ENCODE results near the gene OSBPL2. TPM values are rescaled to one million over a fixed set of nuclear protein-coding genes. Genes with fewer than 3 reads are reported as not detected.

Gene OSBPL2
- total and polyA plus RNA-seq, 9 of the 15 experiments (the other 6 are each of a cell fraction or from before 2014, with no cell fraction given), result 2.5 to 25.6 (median 14.1) TPM

- Histone ChIP-seq H3K27ac (ENCODE audit: extremely low read depth, low read depth, low read length) (no peak overlapping the region), H3K9ac (ENCODE audit: insufficient read depth in 1 of 2, low read depth in 2 of 2, low read length in 2 of 2) (no peak overlapping the region), H3K4me2 (ENCODE audit: insufficient read depth, low read length) (no peak overlapping the region), H3K27me3 (ENCODE audit: control insufficient read depth in 2 of 2, insufficient read depth in 2 of 2, low read length in 2 of 2) (no peaks in the 10 kb centered on the region), H3K9me1 (ENCODE audit: control insufficient read depth, insufficient read depth, low read length) (peaks cover 2% of the 10 kb centered on the region), H3K9me3 (replicated peaks; ENCODE audit: control insufficient read depth, insufficient read depth, low read depth, low read length) (no peaks in the 10 kb centered on the region), H3K4me1 (replicated peaks in 1 of 2; ENCODE audit: control insufficient read depth in 2 of 2, insufficient read depth in 2 of 2, low read length in 2 of 2) (peaks cover 0 to 45% of the 10 kb centered on the region in 2 experiments; a peak in 2 of 5 replicates), H3K4me3 (no peak overlapping the region), H3K79me2 (ENCODE audit: control insufficient read depth, insufficient read depth, low read length) (no peaks in the 10 kb centered on the region), H4K20me1 (replicated peaks; ENCODE audit: control insufficient read depth, insufficient read depth, low read length) (no peaks in the 10 kb centered on the region), H3K36me3 (ENCODE audit: control insufficient read depth, insufficient read depth, low read length) (peaks cover 90% of the 10 kb centered on the region; the same call in 2 of the 3 replicates), H2AFZ (ENCODE audit: low read depth, low read length) (no peak overlapping the region)
- TF ChIP-seq RBM22 (IDR thresholded peaks at IDR 0.05; ENCODE audit: low read depth, low read length, poor library complexity, severe bottlenecking) (peak; percentile 13), CHCHD3 (CRISPR knock-in tag; IDR thresholded peaks at IDR 0.05) (no peak)
- ChIA-PET POLR2A (interaction anchor here (0.6 to 3.1 kb wide), 2 partner anchors 10 to 97 kb away, joined by 3 to 19 read pairs; no protein-coding TSS in a partner anchor), CTCF (ENCODE audit: low intra/inter-chr PET ratio) (no interaction called here)
- FAIRE-seq (no peak), ATAC-seq (no peak), DNase-seq (ENCODE audit: extremely low read depth in 1 of 4, low spot score in 3 of 4) (no peak)
- WGBS (ENCODE audit: insufficient coverage, low coverage, missing lambda C conversion rate), result 94% methylated on average over 6 of the region's 12 CpGs
- intact Hi-C loops (cut with micrococcal nuclease), result no loop called here
- in situ Hi-C loops (cut with MboI), result no loop called here
- no TSS peak for BruUV-seq (replicated peaks)
Measured at GRCh38 chr20:62315773-62316172, 77.5 kb downstream of the OSBPL2 start.

- H3K36me3 ChIP-seq (ENCODE audit: control insufficient read depth, insufficient read depth, low read length), result peaks cover 84% of the 10 kb centered on the region; the same call in 2 of the 3 replicates
- BruUV-seq (replicated peaks), result no TSS peak
- H3K27me3 ChIP-seq (ENCODE audit: control insufficient read depth in 2 of 2, insufficient read depth in 2 of 2, low read length in 2 of 2), result no peaks in the 10 kb centered on the region
- H3K27ac ChIP-seq (ENCODE audit: extremely low read depth, low read depth, low read length), result no peak overlapping the region
- no peaks in the 10 kb centered on the region for H3K79me2 ChIP-seq (ENCODE audit: control insufficient read depth, insufficient read depth, low read length)
- no peak overlapping the region for H3K9ac ChIP-seq (ENCODE audit: insufficient read depth in 1 of 2, low read depth in 2 of 2, low read length in 2 of 2)
- ChIA-PET CTCF (ENCODE audit: low intra/inter-chr PET ratio) (no interaction called here), POLR2A (interaction anchor here (0.6 to 3.1 kb wide), 3 partner anchors 11 to 96 kb away, joined by 3 to 19 read pairs (median 4); no protein-coding TSS in a partner anchor)
- in situ Hi-C loops (cut with MboI) (no loop called here), intact Hi-C loops (cut with micrococcal nuclease) (no loop called here)
- no peak for DNase-seq (ENCODE audit: extremely low read depth in 1 of 4, low spot score in 3 of 4)
- H3K4me1 ChIP-seq (replicated peaks in 1 of 2; ENCODE audit: control insufficient read depth in 2 of 2, insufficient read depth in 2 of 2, low read length in 2 of 2), result peaks cover 0 to 39% of the 10 kb centered on the region in 2 experiments; a peak in 2 of 5 replicates
- H3K9me1 ChIP-seq (ENCODE audit: control insufficient read depth, insufficient read depth, low read length), result peaks cover 3% of the 10 kb centered on the region
- no peak overlapping the region for H3K4me3 ChIP-seq
- no peak overlapping the region for H2AFZ ChIP-seq (ENCODE audit: low read depth, low read length)
- no peaks in the 10 kb centered on the region for H3K9me3 ChIP-seq (replicated peaks; ENCODE audit: control insufficient read depth, insufficient read depth, low read depth, low read length)
- no peaks in the 10 kb centered on the region for H4K20me1 ChIP-seq (replicated peaks; ENCODE audit: control insufficient read depth, insufficient read depth, low read length)
- WGBS (ENCODE audit: insufficient coverage, low coverage, missing lambda C conversion rate), result 94% methylated on average over 19 of the region's 40 CpGs
- H3K4me2 ChIP-seq (ENCODE audit: insufficient read depth, low read length), result no peak overlapping the region
- no peak for ATAC-seq
- FAIRE-seq, result no peak
- no peak for TF ChIP-seq XRCC3 (IDR thresholded peaks at IDR 0.05)
Measured at GRCh38 chr20:62316331-62317166, 78.2 kb downstream of the OSBPL2 start.

Data from K562 (cell line).